Calu3 (cell line): ENCODE measurements around the gene SMIM29. TPM values are rescaled to one million over a fixed set of nuclear protein-coding genes. Genes with fewer than 3 reads are reported as not detected.
A peak's percentile ranks its signal among the peaks of the same experiment; 100 is the strongest.

Source experiments
- BruUV-seq: library from RNA; stranded (reverse); fragments of 400-500 nt; replicated peaks from 2 replicates; lab custom pipeline; 2021; lab: Mats Ljungman, UMichigan
- CTCF ChIA-PET: fragments of 300-600 bp; sonication (Branson Sonifier 250); formaldehyde crosslinking; loops from one replicate; lab custom pipeline; 2022; ENCODE audit warnings: antibody characterized with exemption; lab: Charles Lee
- DNase-seq: peaks from one replicate; pipeline ENCODE4 v3.0.0; 2022
- H3K27ac Mint-ChIP-seq: one replicate; pipeline ENCODE4 v1.8.0; 2022; ENCODE audit warnings: mixed read lengths; ENCODE audit not compliant: unreplicated experiment
- H3K27me3 Mint-ChIP-seq: one replicate; pipeline ENCODE4 v1.8.0; 2022; ENCODE audit warnings: mixed read lengths; ENCODE audit not compliant: unreplicated experiment
- H3K36me3 Mint-ChIP-seq: one replicate; pipeline ENCODE4 v1.8.0; 2022; ENCODE audit warnings: mild to moderate bottlenecking, moderate library complexity, mixed read lengths; ENCODE audit not compliant: insufficient read depth, unreplicated experiment
- H3K4me1 Mint-ChIP-seq: one replicate; pipeline ENCODE4 v1.8.0; 2022; ENCODE audit warnings: mild to moderate bottlenecking, low read depth, mixed read lengths; ENCODE audit not compliant: unreplicated experiment
- H3K4me3 Mint-ChIP-seq: one replicate; pipeline ENCODE4 v1.8.0; 2022; ENCODE audit warnings: mild to moderate bottlenecking, low read depth, moderate library complexity, mixed read lengths; ENCODE audit not compliant: unreplicated experiment
- H3K9me3 Mint-ChIP-seq: one replicate; pipeline ENCODE4 v1.8.0; 2022; ENCODE audit warnings: low read depth, mixed read lengths; ENCODE audit not compliant: unreplicated experiment
- CTCF ChIP-seq: fragments of 200-600 bp; IDR thresholded peaks from one replicate; pipeline ENCODE4 v1.8.0; 2022; ENCODE audit warnings: antibody characterized with exemption; ENCODE audit not compliant: unreplicated experiment
- intact Hi-C: fragments of 100-400 bp; cut with micrococcal nuclease; formaldehyde crosslinking; loops from one replicate; pipeline ENCODE4 v1.10.0; 2022; ENCODE audit not compliant: unreplicated experiment
- total RNA-seq: library from RNA; stranded (reverse); gene quantifications from 2 replicates; pipeline ENCODE4 v1.2.3, GENCODE V29; 2022

The SMIM29 gene
- total RNA-seq, 1 experiment from 2014 or later = 59.2 TPM

GRCh38 chr6:34226066-34226465 lies 22.7 kb downstream of the SMIM29 start:
- H3K4me1 Mint-ChIP-seq = peaks cover 77% of the 10 kb centered on the region
- no peak for TF ChIP-seq CTCF
- no peak overlapping the region for H3K4me3 Mint-ChIP-seq
- no peak overlapping the region for H3K27ac Mint-ChIP-seq
- CTCF ChIA-PET = interaction anchor here (1.0 kb wide), 1 partner anchor 11 kb away, joined by 3 read pairs; the partner anchor contains the start of gene HMGA1
- H3K36me3 Mint-ChIP-seq = peaks cover 28% of the 10 kb centered on the region
- H3K9me3 Mint-ChIP-seq = no peaks in the 10 kb centered on the region
- DNase-seq = no peak
- BruUV-seq = no TSS peak
- intact Hi-C loops = no loop called here
- no peaks in the 10 kb centered on the region for H3K27me3 Mint-ChIP-seq

GRCh38 chr6:34225551-34225950 lies 23.3 kb downstream of the SMIM29 start:
- no peaks in the 10 kb centered on the region for H3K9me3 Mint-ChIP-seq
- no TSS peak for BruUV-seq
- no peaks in the 10 kb centered on the region for H3K27me3 Mint-ChIP-seq
- H3K4me3 Mint-ChIP-seq = no peak overlapping the region
- H3K27ac Mint-ChIP-seq = no peak overlapping the region
- no peak for TF ChIP-seq CTCF
- CTCF ChIA-PET = no interaction called here
- peaks cover 28% of the 10 kb centered on the region for H3K36me3 Mint-ChIP-seq
- H3K4me1 Mint-ChIP-seq = peaks cover 72% of the 10 kb centered on the region
- DNase-seq = no peak
- intact Hi-C loops = no loop called here

GRCh38 chr6:34223956-34224940 lies 24.6 kb downstream of the SMIM29 start:
- peak; percentile 99 for DNase-seq
- intact Hi-C loops = no loop called here
- Mint-ChIP-seq H3K27me3 (no peaks in the 10 kb centered on the region), H3K4me3 (peak overlapping the region; percentile 51), H3K36me3 (peaks cover 20% of the 10 kb centered on the region), H3K27ac (peak overlapping the region; percentile 59), H3K9me3 (no peaks in the 10 kb centered on the region), H3K4me1 (peaks cover 59% of the 10 kb centered on the region)
- CTCF ChIA-PET = interaction anchor here (0.8 to 2.8 kb wide), 10 partner anchors 10 to 802 kb away, joined by 3 to 12 read pairs (median 6); partner anchors contain the start of gene HMGA1
- TF ChIP-seq CTCF = no peak
- BruUV-seq = TSS peak; percentile 89

- peak overlapping the region; percentile 59 for H3K27ac Mint-ChIP-seq
- H3K4me1 Mint-ChIP-seq = peaks cover 52% of the 10 kb centered on the region
- no TSS peak for BruUV-seq
- intact Hi-C loops = no loop called here
- H3K36me3 Mint-ChIP-seq = peaks cover 14% of the 10 kb centered on the region
- H3K9me3 Mint-ChIP-seq = no peaks in the 10 kb centered on the region
- DNase-seq = no peak
- CTCF ChIA-PET = interaction anchor here (0.8 to 2.8 kb wide), 10 partner anchors 11 to 801 kb away, joined by 3 to 12 read pairs (median 6); partner anchors contain the start of gene HMGA1
- H3K4me3 Mint-ChIP-seq = peak overlapping the region; percentile 51
- H3K27me3 Mint-ChIP-seq = no peaks in the 10 kb centered on the region
- TF ChIP-seq CTCF = no peak
Observed at GRCh38 chr6:34223381-34223955, 25.3 kb downstream of the SMIM29 start.
